H9 (cell line): ENCODE data around the gene LRSAM1. TPM values are rescaled to one million over a fixed set of nuclear protein-coding genes. Genes with fewer than 3 reads are reported as not detected.

Experiments
- DNase-seq: peaks from one replicate; pipeline ENCODE4 v3.0.0-alpha.2; 2017
- H2AFZ ChIP-seq: one replicate; pipeline ENCODE4 v1.6.1; 2013; ENCODE audit warnings: mild to moderate bottlenecking, low read length, control low read depth, moderate library complexity
- H2AK5ac ChIP-seq: 2 replicates; pipeline ENCODE4 v1.6.1; 2013; ENCODE audit warnings: low read length, control low read depth, mixed read lengths; ENCODE audit not compliant: insufficient read length
- H2BK120ac ChIP-seq: one replicate; pipeline ENCODE4 v1.6.1; 2013; ENCODE audit warnings: low read depth, mild to moderate bottlenecking, low read length, control low read depth, inconsistent platforms; ENCODE audit not compliant: poor library complexity, severe bottlenecking
- H2BK12ac ChIP-seq: 2 replicates; pipeline ENCODE4 v1.6.1; 2013; ENCODE audit warnings: low read length, control low read depth, mixed read lengths, low read depth; ENCODE audit not compliant: insufficient read length
- H2BK15ac ChIP-seq: 2 replicates; pipeline ENCODE4 v1.6.1; 2013; ENCODE audit warnings: low read depth, low read length, control low read depth
- H2BK20ac ChIP-seq: one replicate; pipeline ENCODE4 v1.6.1; 2013; ENCODE audit warnings: low read depth, mild to moderate bottlenecking, low read length, control low read depth, inconsistent platforms; ENCODE audit not compliant: poor library complexity, severe bottlenecking
- H2BK5ac ChIP-seq: 2 replicates; pipeline ENCODE4 v1.6.1; 2013; ENCODE audit warnings: low read length, control low read depth, mixed read lengths; ENCODE audit not compliant: insufficient read length
- H3K14ac ChIP-seq: 2 replicates; pipeline ENCODE4 v1.6.1; 2013; ENCODE audit warnings: low read length, control low read depth; ENCODE audit not compliant: insufficient read depth
- H3K18ac ChIP-seq: 2 replicates; pipeline ENCODE4 v1.6.1; 2013; ENCODE audit warnings: low read depth, mild to moderate bottlenecking, mixed read lengths, low read length, control low read depth; ENCODE audit not compliant: insufficient read length
- H3K23ac ChIP-seq: 2 replicates; pipeline ENCODE4 v1.6.1; 2013; ENCODE audit warnings: low read length, control low read depth, mixed read lengths, low read depth; ENCODE audit not compliant: insufficient read length
- H3K23me2 ChIP-seq: 2 replicates; pipeline ENCODE4 v1.6.1; 2013; ENCODE audit warnings: low read depth, mild to moderate bottlenecking, mixed read lengths, low read length, control low read depth; ENCODE audit not compliant: insufficient read length, poor library complexity, severe bottlenecking
- H3K27ac ChIP-seq: 2 replicates; pipeline ENCODE4 v1.5.1; 2013; ENCODE audit warnings: low read length, control low read depth, mixed read lengths, low read depth; ENCODE audit not compliant: insufficient read length
- H3K27me3 ChIP-seq: 2 replicates; pipeline ENCODE4 v1.6.1; 2013; ENCODE audit warnings: low read length, control low read depth, inconsistent platforms; ENCODE audit not compliant: insufficient read depth
- H3K4ac ChIP-seq: 2 replicates; pipeline ENCODE4 v1.6.1; 2013; ENCODE audit warnings: low read depth, mild to moderate bottlenecking, control low read depth, inconsistent platforms, low read length, moderate library complexity
- H3K4me1 ChIP-seq: 2 replicates; pipeline ENCODE4 v1.6.1; 2013; ENCODE audit warnings: low read length, control low read depth, inconsistent platforms; ENCODE audit not compliant: insufficient read depth
- H3K4me2 ChIP-seq: 2 replicates; pipeline ENCODE4 v1.6.1; 2013; ENCODE audit warnings: low read length, control low read depth, mixed read lengths; ENCODE audit not compliant: insufficient read length, insufficient read depth
- H3K56ac ChIP-seq: 2 replicates; pipeline ENCODE4 v1.6.1; 2013; ENCODE audit warnings: low read depth, mild to moderate bottlenecking, mixed read lengths, low read length, control low read depth; ENCODE audit not compliant: insufficient read length
- H3K79me1 ChIP-seq: 2 replicates; pipeline ENCODE4 v1.6.1; 2013; ENCODE audit warnings: low read depth, mild to moderate bottlenecking, moderate library complexity, low read length, control low read depth, inconsistent platforms; ENCODE audit not compliant: insufficient read depth, poor library complexity, severe bottlenecking
- H3K79me2 ChIP-seq: 2 replicates; pipeline ENCODE4 v1.6.1; 2013; ENCODE audit warnings: low read length, control low read depth, inconsistent platforms; ENCODE audit not compliant: insufficient read depth
- H3K9ac ChIP-seq: 2 replicates; pipeline ENCODE4 v1.6.1; 2013; ENCODE audit warnings: low read length, control low read depth, mixed read lengths; ENCODE audit not compliant: insufficient read length; ENCODE audit errors: extremely low read depth
- H3K9me3 ChIP-seq: one replicate; pipeline ENCODE4 v1.6.1; 2013; ENCODE audit warnings: low read depth, low read length, inconsistent platforms; ENCODE audit not compliant: control insufficient read depth
- H3T11ph ChIP-seq: one replicate; pipeline ENCODE4 v1.6.1; 2013; ENCODE audit warnings: mild to moderate bottlenecking, low read length, control low read depth, inconsistent platforms
- H4K20me1 ChIP-seq: one replicate; pipeline ENCODE4 v1.6.1; 2013; ENCODE audit not compliant: control insufficient read depth, insufficient read length, insufficient read depth
- H4K5ac ChIP-seq: 2 replicates; pipeline ENCODE4 v1.6.1; 2013; ENCODE audit warnings: low read depth, mild to moderate bottlenecking, mixed read lengths, low read length, control low read depth; ENCODE audit not compliant: insufficient read length
- H4K8ac ChIP-seq: replicated peaks from 2 replicates; pipeline ENCODE4 v1.6.1; 2013; ENCODE audit warnings: low read length, control low read depth, mixed read lengths, low read depth; ENCODE audit not compliant: insufficient read length
- H4K91ac ChIP-seq: 2 replicates; pipeline ENCODE4 v1.6.1; 2013; ENCODE audit warnings: low read depth, mild to moderate bottlenecking, moderate library complexity, mixed read lengths, low read length, control low read depth; ENCODE audit not compliant: insufficient read length
- H3K27ac Mint-ChIP-seq, 3 experiments: 2 replicates in 2 of 3; 3 replicates in 1 of 3; pipeline ENCODE4 v1.8.0; 2020 to 2021; ENCODE audit warnings: mixed read lengths in 3 of 3, mild to moderate bottlenecking in 1 of 3, moderate library complexity in 1 of 3
- H3K27me3 Mint-ChIP-seq: 2 replicates; pipeline ENCODE4 v1.8.0; 2021; ENCODE audit warnings: low read depth, mild to moderate bottlenecking, moderate library complexity, mixed read lengths
- H3K36me3 Mint-ChIP-seq, 3 experiments: 2 replicates in 2 of 3; 3 replicates in 1 of 3; pipeline ENCODE4 v1.8.0; 2020 to 2021; ENCODE audit warnings: low read depth in 3 of 3, mixed read lengths in 3 of 3; ENCODE audit not compliant: insufficient read depth in 1 of 3
- H3K4me1 Mint-ChIP-seq, 2 experiments: 2 replicates each; pipeline ENCODE4 v1.8.0; 2020; ENCODE audit warnings: mixed read lengths in 2 of 2
- H3K4me3 Mint-ChIP-seq, 2 experiments: 2 replicates in 1 of 2; 3 replicates in 1 of 2; pipeline ENCODE4 v1.8.0; 2020 to 2021; ENCODE audit warnings: mild to moderate bottlenecking in 2 of 2, mixed read lengths in 2 of 2, moderate library complexity in 1 of 2
- H3K9me3 Mint-ChIP-seq, 2 experiments: 2 replicates in 1 of 2; 3 replicates in 1 of 2; pipeline ENCODE4 v1.8.0; 2020; ENCODE audit warnings: mild to moderate bottlenecking in 2 of 2, mixed read lengths in 2 of 2, moderate library complexity in 1 of 2
- WGBS: extraction: QIAGEN DNeasy Blood & Tissue Kit; methylation state at CpG from one replicate; pipeline ENCODE4 v1.1.7; 2013; ENCODE audit warnings: missing lambda C conversion rate, low lambda C conversion rate, mixed read lengths; ENCODE audit not compliant: insufficient read length; ENCODE audit errors: extremely low coverage; 5-methylcytosine and 5-hydroxymethylcytosine counted together
- total RNA-seq: library from RNA; stranded (reverse); gene quantifications from 2 replicates; pipeline ENCODE4 v1.2.1, GENCODE V29; 2021
- TF ChIP-seq, protein P1 (sequence below): fragments of 200-600 bp; sonication (generic); conservative IDR thresholded peaks from 3 replicates; pipeline ENCODE4 v1.8.0; 2021; ENCODE audit warnings: antibody characterized with exemption, mild to moderate bottlenecking

Gene LRSAM1
- total RNA-seq, 1 experiment from 2014 or later, result 16.2 TPM

- no peak overlapping the region for H3K4me2 ChIP-seq
- no peaks in the 10 kb centered on the region for H3K79me1 ChIP-seq
- H3K9me3 ChIP-seq, result no peaks in the 10 kb centered on the region
- no peak overlapping the region for H2BK12ac ChIP-seq
- H3K27ac Mint-ChIP-seq, result peak overlapping the region; percentile 10 to 99 (median 77); a peak in 4 of 7 replicates
- peak; percentile 41 for DNase-seq
- WGBS, result no CpG with 5 or more reads among the region's 17 CpGs
- TF ChIP-seq, protein P1, sequence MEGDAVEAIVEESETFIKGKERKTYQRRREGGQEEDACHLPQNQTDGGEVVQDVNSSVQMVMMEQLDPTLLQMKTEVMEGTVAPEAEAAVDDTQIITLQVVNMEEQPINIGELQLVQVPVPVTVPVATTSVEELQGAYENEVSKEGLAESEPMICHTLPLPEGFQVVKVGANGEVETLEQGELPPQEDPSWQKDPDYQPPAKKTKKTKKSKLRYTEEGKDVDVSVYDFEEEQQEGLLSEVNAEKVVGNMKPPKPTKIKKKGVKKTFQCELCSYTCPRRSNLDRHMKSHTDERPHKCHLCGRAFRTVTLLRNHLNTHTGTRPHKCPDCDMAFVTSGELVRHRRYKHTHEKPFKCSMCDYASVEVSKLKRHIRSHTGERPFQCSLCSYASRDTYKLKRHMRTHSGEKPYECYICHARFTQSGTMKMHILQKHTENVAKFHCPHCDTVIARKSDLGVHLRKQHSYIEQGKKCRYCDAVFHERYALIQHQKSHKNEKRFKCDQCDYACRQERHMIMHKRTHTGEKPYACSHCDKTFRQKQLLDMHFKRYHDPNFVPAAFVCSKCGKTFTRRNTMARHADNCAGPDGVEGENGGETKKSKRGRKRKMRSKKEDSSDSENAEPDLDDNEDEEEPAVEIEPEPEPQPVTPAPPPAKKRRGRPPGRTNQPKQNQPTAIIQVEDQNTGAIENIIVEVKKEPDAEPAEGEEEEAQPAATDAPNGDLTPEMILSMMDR, result no peak
- no peak overlapping the region for H2BK120ac ChIP-seq
- no peak overlapping the region for H2BK20ac ChIP-seq
- H2BK15ac ChIP-seq, result no peak overlapping the region
- H3T11ph ChIP-seq, result no peak overlapping the region
- no peaks in the 10 kb centered on the region for H3K4me1 ChIP-seq
- H3K9me3 Mint-ChIP-seq, result no peaks in the 10 kb centered on the region; a peak in 1 of 5 replicates
- H3K4me3 Mint-ChIP-seq, result no peak overlapping the region; a peak in 1 of 5 replicates
- H4K91ac ChIP-seq, result no peak overlapping the region
- no peaks in the 10 kb centered on the region for H3K27me3 Mint-ChIP-seq
- H4K5ac ChIP-seq, result no peak overlapping the region
- H4K20me1 ChIP-seq, result no peaks in the 10 kb centered on the region
- H3K9ac ChIP-seq, result no peak overlapping the region
- no peak overlapping the region for H4K8ac ChIP-seq
- no peaks in the 10 kb centered on the region for H3K27me3 ChIP-seq
- H2AFZ ChIP-seq, result no peak overlapping the region
- peaks cover 3% of the 10 kb centered on the region; the same call in 1 of the 2 replicates for H3K79me2 ChIP-seq
- no peak overlapping the region for H3K18ac ChIP-seq
- no peak overlapping the region for H3K4ac ChIP-seq
- no peak overlapping the region for H2AK5ac ChIP-seq
- H2BK5ac ChIP-seq, result no peak overlapping the region
- H3K27ac ChIP-seq, result no peak overlapping the region
- peaks cover 2% of the 10 kb centered on the region for H3K23me2 ChIP-seq
- H3K36me3 Mint-ChIP-seq, result peaks cover 69 to 93% (median 80%) of the 10 kb centered on the region in 3 experiments
- H3K14ac ChIP-seq, result no peak overlapping the region
- no peak overlapping the region for H3K23ac ChIP-seq
- H3K56ac ChIP-seq, result no peak overlapping the region
- H3K4me1 Mint-ChIP-seq, result peaks cover 15 to 16% of the 10 kb centered on the region in 2 experiments
These were observed 6.9 kb upstream of the LRSAM1 start for GRCh38 chr9:127444283-127444920.
